ENCODE measurements around the gene EIF4E3. TPM values are rescaled to one million over a fixed set of nuclear protein-coding genes. Genes with fewer than 3 reads are reported as not detected.

EIF4E3 gene
- total RNA-seq, 1 donor from 2014 or later, result 25.3 TPM

GRCh38 chr3:71685686-71686085 lies 39.5 kb downstream of the EIF4E3 start:
- peaks cover 33% of the 10 kb centered on the region for H3K4me1 ChIP-seq
- H3K36me3 ChIP-seq, result no peaks in the 10 kb centered on the region
- H3K27ac ChIP-seq, result no peak overlapping the region
- intact Hi-C loops (cut with DNase I), result no loop called here
- H3K4me3 ChIP-seq, result no peak overlapping the region
- no peaks in the 10 kb centered on the region for H3K9me3 ChIP-seq
- no peak for DNase-seq (ENCODE audit: extremely low spot score in 2 of 2)
- H3K27me3 ChIP-seq, result no peaks in the 10 kb centered on the region
- no peak for TF ChIP-seq CTCF (IDR thresholded peaks at IDR 0.05)
- no peak for TF ChIP-seq POLR2AphosphoS5 (IDR thresholded peaks at IDR 0.05; ENCODE audit: insufficient read depth in 1 of 2, low read depth in 1 of 2)
- TF ChIP-seq POLR2A (IDR thresholded peaks at IDR 0.05), result no peak

DNA sequence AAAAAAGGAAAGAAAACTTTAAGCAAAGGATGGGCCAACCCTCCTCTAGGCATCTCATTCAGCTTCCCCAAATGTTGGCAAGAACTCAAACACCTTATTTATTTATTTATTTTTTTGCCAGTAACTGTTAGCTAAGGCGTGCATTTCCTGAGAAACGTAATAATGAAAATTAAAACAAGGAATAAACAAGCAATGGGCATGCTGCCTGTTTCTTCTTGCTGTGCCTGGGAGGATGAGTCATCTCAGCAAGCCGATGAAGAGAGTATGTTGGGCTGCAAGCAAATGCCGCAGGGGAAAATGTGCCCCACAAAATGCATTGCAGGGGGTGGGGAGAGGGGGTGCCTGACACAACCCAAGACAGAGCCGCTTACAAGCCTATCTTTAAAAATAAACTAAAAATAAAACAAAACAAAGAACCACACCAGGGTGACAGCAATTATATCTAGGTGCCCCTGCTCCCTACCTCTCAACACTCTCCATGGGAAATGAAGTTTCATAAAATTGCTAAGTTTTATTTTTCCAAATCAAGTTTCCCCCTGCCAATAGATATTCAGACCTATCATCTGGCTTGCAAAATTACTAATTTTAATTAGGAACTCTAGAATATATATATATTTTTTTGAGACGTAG lies 40.3 kb downstream of the EIF4E3 start:
- no peaks in the 10 kb centered on the region for H3K27me3 ChIP-seq
- no peaks in the 10 kb centered on the region for H3K36me3 ChIP-seq
- H3K9me3 ChIP-seq, result no peaks in the 10 kb centered on the region
- TF ChIP-seq CTCF (IDR thresholded peaks at IDR 0.05) (no peak), POLR2AphosphoS5 (IDR thresholded peaks at IDR 0.05; ENCODE audit: insufficient read depth in 1 of 2, low read depth in 1 of 2) (peak in 1 of 2 donors; percentile 75), POLR2A (IDR thresholded peaks at IDR 0.05) (no peak)
- peak overlapping the region; percentile 66 for H3K27ac ChIP-seq
- H3K4me3 ChIP-seq, result no peak overlapping the region
- intact Hi-C loops (cut with DNase I), result no loop called here
- peaks cover 30% of the 10 kb centered on the region for H3K4me1 ChIP-seq
- DNase-seq (ENCODE audit: extremely low spot score in 2 of 2), result no peak

GRCh38 chr3:71684046-71684756 lies 41.0 kb downstream of the EIF4E3 start:
- Histone ChIP-seq H3K4me1 (peaks cover 30% of the 10 kb centered on the region), H3K27ac (peak overlapping the region; percentile 66), H3K36me3 (no peaks in the 10 kb centered on the region), H3K9me3 (no peaks in the 10 kb centered on the region), H3K4me3 (no peak overlapping the region), H3K27me3 (no peaks in the 10 kb centered on the region)
- no peak for TF ChIP-seq CTCF (IDR thresholded peaks at IDR 0.05)
- TF ChIP-seq POLR2AphosphoS5 (IDR thresholded peaks at IDR 0.05; ENCODE audit: insufficient read depth in 1 of 2, low read depth in 1 of 2), result no peak
- no peak for TF ChIP-seq POLR2A (IDR thresholded peaks at IDR 0.05)
- DNase-seq (ENCODE audit: extremely low spot score in 2 of 2), result no peak
- intact Hi-C loops (cut with DNase I), result no loop called here

DNA sequence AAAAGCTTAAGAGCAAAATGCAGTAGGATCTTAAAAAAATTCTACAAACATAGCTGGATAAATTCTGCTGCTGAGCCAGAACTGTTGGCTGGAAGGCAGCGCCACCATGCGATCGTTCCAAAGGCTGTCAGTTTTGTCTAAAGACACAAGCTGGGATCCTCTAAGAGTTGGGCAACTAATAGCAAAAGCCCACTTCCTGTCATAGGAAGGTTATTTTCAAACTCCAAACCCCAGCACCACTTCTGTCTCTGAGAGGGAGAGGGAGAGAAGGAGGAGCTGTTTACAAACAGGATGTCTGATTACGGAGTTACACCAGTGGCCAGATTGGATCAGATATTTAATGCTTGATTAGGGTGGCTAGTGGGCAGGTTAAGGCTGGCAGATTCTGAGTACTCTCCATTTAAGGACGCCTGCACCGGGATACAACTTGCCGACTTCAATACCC lies 44.0 kb downstream of the EIF4E3 start:
- H3K27ac ChIP-seq, result peak overlapping the region; percentile 43
- TF ChIP-seq POLR2A (IDR thresholded peaks at IDR 0.05) (no peak), CTCF (IDR thresholded peaks at IDR 0.05) (peak in 2 of 3 experiments; percentile 41 to 49)
- H3K4me3 ChIP-seq, result peak overlapping the region; percentile 4 to 14
- peaks cover 30% of the 10 kb centered on the region for H3K4me1 ChIP-seq
- no peak for DNase-seq (ENCODE audit: extremely low spot score in 2 of 2)
- no peaks in the 10 kb centered on the region for H3K27me3 ChIP-seq
- intact Hi-C loops (cut with DNase I), result no loop called here
- no peaks in the 10 kb centered on the region for H3K36me3 ChIP-seq
- H3K9me3 ChIP-seq, result no peaks in the 10 kb centered on the region

- Histone ChIP-seq H3K4me1 (peaks cover 30% of the 10 kb centered on the region), H3K4me3 (peak overlapping the region; percentile 4 to 14), H3K36me3 (no peaks in the 10 kb centered on the region), H3K9me3 (no peaks in the 10 kb centered on the region), H3K27ac (peak overlapping the region; percentile 43), H3K27me3 (no peaks in the 10 kb centered on the region)
- DNase-seq (ENCODE audit: extremely low spot score in 2 of 2), result no peak
- TF ChIP-seq POLR2AphosphoS5 (IDR thresholded peaks at IDR 0.05; ENCODE audit: insufficient read depth in 1 of 2, low read depth in 1 of 2) (peak in 1 of 2 donors; percentile 59), CTCF (IDR thresholded peaks at IDR 0.05) (no peak), POLR2A (IDR thresholded peaks at IDR 0.05) (no peak)
- intact Hi-C loops (cut with DNase I), result no loop called here
These were observed 44.6 kb downstream of the EIF4E3 start for GRCh38 chr3:71680603-71681002.
